ENCODE results near the gene PLEKHH1.

DNA sequence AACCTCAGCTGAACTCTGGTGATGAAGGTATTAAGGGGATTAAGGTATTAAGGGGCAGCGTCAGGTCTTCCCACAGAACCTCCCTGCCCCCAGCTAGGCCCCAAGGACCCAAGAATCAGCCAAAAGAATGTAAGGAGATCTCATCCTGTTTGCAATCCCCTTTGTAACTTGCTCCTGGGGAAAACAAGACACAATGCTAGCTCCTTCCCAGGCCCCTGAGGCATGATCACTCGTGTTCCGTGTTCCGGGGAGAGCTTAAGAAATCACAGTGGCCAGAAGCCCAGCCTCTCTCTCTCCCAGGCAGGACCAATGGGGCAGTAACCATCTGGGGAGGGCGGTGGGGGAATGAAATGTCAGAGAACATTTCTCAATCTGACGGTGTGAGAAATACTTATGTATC, 33.8 kb downstream of the PLEKHH1 start:
- TF ChIP-seq, protein P1, sequence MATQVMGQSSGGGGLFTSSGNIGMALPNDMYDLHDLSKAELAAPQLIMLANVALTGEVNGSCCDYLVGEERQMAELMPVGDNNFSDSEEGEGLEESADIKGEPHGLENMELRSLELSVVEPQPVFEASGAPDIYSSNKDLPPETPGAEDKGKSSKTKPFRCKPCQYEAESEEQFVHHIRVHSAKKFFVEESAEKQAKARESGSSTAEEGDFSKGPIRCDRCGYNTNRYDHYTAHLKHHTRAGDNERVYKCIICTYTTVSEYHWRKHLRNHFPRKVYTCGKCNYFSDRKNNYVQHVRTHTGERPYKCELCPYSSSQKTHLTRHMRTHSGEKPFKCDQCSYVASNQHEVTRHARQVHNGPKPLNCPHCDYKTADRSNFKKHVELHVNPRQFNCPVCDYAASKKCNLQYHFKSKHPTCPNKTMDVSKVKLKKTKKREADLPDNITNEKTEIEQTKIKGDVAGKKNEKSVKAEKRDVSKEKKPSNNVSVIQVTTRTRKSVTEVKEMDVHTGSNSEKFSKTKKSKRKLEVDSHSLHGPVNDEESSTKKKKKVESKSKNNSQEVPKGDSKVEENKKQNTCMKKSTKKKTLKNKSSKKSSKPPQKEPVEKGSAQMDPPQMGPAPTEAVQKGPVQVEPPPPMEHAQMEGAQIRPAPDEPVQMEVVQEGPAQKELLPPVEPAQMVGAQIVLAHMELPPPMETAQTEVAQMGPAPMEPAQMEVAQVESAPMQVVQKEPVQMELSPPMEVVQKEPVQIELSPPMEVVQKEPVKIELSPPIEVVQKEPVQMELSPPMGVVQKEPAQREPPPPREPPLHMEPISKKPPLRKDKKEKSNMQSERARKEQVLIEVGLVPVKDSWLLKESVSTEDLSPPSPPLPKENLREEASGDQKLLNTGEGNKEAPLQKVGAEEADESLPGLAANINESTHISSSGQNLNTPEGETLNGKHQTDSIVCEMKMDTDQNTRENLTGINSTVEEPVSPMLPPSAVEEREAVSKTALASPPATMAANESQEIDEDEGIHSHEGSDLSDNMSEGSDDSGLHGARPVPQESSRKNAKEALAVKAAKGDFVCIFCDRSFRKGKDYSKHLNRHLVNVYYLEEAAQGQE (IDR thresholded peaks at IDR 0.05; ENCODE audit: unreplicated experiment), result no peak
- TF ChIP-seq, protein P2, sequence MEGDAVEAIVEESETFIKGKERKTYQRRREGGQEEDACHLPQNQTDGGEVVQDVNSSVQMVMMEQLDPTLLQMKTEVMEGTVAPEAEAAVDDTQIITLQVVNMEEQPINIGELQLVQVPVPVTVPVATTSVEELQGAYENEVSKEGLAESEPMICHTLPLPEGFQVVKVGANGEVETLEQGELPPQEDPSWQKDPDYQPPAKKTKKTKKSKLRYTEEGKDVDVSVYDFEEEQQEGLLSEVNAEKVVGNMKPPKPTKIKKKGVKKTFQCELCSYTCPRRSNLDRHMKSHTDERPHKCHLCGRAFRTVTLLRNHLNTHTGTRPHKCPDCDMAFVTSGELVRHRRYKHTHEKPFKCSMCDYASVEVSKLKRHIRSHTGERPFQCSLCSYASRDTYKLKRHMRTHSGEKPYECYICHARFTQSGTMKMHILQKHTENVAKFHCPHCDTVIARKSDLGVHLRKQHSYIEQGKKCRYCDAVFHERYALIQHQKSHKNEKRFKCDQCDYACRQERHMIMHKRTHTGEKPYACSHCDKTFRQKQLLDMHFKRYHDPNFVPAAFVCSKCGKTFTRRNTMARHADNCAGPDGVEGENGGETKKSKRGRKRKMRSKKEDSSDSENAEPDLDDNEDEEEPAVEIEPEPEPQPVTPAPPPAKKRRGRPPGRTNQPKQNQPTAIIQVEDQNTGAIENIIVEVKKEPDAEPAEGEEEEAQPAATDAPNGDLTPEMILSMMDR (conservative IDR thresholded peaks at IDR 0.05; ENCODE audit: low read depth in 2 of 2), result no peak
- no peak for TF ChIP-seq POLR2AphosphoS5 (IDR thresholded peaks at IDR 0.05; ENCODE audit: low read depth)
- TF ChIP-seq, protein P3, sequence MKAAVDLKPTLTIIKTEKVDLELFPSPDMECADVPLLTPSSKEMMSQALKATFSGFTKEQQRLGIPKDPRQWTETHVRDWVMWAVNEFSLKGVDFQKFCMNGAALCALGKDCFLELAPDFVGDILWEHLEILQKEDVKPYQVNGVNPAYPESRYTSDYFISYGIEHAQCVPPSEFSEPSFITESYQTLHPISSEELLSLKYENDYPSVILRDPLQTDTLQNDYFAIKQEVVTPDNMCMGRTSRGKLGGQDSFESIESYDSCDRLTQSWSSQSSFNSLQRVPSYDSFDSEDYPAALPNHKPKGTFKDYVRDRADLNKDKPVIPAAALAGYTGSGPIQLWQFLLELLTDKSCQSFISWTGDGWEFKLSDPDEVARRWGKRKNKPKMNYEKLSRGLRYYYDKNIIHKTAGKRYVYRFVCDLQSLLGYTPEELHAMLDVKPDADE (IDR thresholded peaks at IDR 0.05), result no peak

All from GM23338 (cell line).